HG03103 (cell line): ENCODE data around the gene MICA.
"Not testable (repeated sequence)": the region's sequence is repeated elsewhere in the genome, so short reads cannot be mapped to it uniquely, and the experiment has no call there.

ENCODE experiments used
- ATAC-seq: cut with Tn5 transposase; IDR thresholded peaks from one replicate; pipeline ENCODE4 v1.9.1; 2021; ENCODE audit warnings: low read depth; ENCODE audit not compliant: unreplicated experiment

Gene MICA

GRCh38 chr6:31452859-31453258, 49.5 kb downstream of the MICA start:
- ATAC-seq, result no peak

GRCh38 chr6:31453259-31453658, 49.9 kb downstream of the MICA start:
- ATAC-seq, result no peak

- not testable (repeated sequence) for ATAC-seq
These were observed 56.5 kb downstream of the MICA start for GRCh38 chr6:31459864-31460263.

- ATAC-seq, result no peak
These were observed 57.1 kb downstream of the MICA start for GRCh38 chr6:31460361-31461025.

- ATAC-seq, result no peak
These were observed 58.9 kb downstream of the MICA start for GRCh38 chr6:31462026-31462963.

GRCh38 chr6:31462964-31463870, 59.8 kb downstream of the MICA start:
- ATAC-seq, result peak; percentile 87

GRCh38 chr6:31464252-31465184, 61.1 kb downstream of the MICA start:
- ATAC-seq, result no peak
